B cell (primary cell): ENCODE data around the gene AARS2. TPM values are rescaled to one million over a fixed set of nuclear protein-coding genes. Genes with fewer than 3 reads are reported as not detected.

Experiments used
- ATAC-seq: fragments of 200-7000 bp; cut with Tn5 transposase; one replicate; pipeline ENCODE4 v1.10.0; 2021; ENCODE audit warnings: low read depth, mild to moderate bottlenecking, moderate number of reproducible peaks, moderate library complexity
- CTCF ChIA-PET: fragments of 350-600 bp; sonication (Branson Sonifier 250); formaldehyde crosslinking; loops from one replicate; lab custom pipeline; 2021; ENCODE audit warnings: antibody characterized with exemption, inconsistent platforms; lab: Charles Lee
- POLR2A ChIA-PET: fragments of 350-600 bp; sonication (Branson Sonifier 250); formaldehyde crosslinking; loops from one replicate; lab custom pipeline; 2021; ENCODE audit warnings: antibody characterized with exemption; lab: Charles Lee
- DNase-seq: peaks from one replicate; pipeline ENCODE4 v3.0.0; 2013
- H2AFZ ChIP-seq: 2 replicates; pipeline ENCODE4 v1.6.1; 2012; ENCODE audit warnings: mild to moderate bottlenecking, low read depth, low read length; ENCODE audit not compliant: insufficient read depth, poor library complexity, severe bottlenecking
- H3K27ac ChIP-seq, 2 donors: 1 replicate in 1 of 2; 2 replicates in 1 of 2; pipeline ENCODE4 v1.5.1; 2012 to 2013; ENCODE audit warnings: low read length in 2 of 2, mild to moderate bottlenecking in 2 of 2, moderate library complexity in 1 of 2
- H3K27me3 ChIP-seq, 4 experiments: fragments of 200-600 bp in 1 of 4; sonication (generic) in 1 of 4; replicated peaks in 1 of 4; 1 replicate in 2 of 4; 2 replicates in 2 of 4; pipeline versions ENCODE4 v1.6.1 to v1.7.0; 2013 to 2016; ENCODE audit warnings: low read length in 3 of 4, mild to moderate bottlenecking in 2 of 4, mixed read lengths in 1 of 4, moderate library complexity in 1 of 4; ENCODE audit not compliant: insufficient read depth in 4 of 4, control insufficient read depth in 3 of 4; ENCODE audit errors: control extremely low read depth in 1 of 4
- H3K36me3 ChIP-seq, 2 experiments: replicated peaks in 1 of 2; 1 replicate in 1 of 2; 2 replicates in 1 of 2; pipeline versions ENCODE4 v1.6.1 to v1.7.1; 2013; ENCODE audit warnings: low read length in 1 of 2; ENCODE audit not compliant: insufficient read depth in 2 of 2, control insufficient read depth in 1 of 2; ENCODE audit errors: control extremely low read depth in 1 of 2, extremely low read depth in 1 of 2
- H3K4me1 ChIP-seq, 2 donors: fragments of 200-600 bp in 1 of 2; sonication (generic) in 1 of 2; 1 replicate in 1 of 2; 2 replicates in 1 of 2; pipeline versions ENCODE4 v1.5.1 to v1.6.1; 2013 to 2017; ENCODE audit warnings: low read length in 2 of 2; ENCODE audit not compliant: control insufficient read depth in 2 of 2, insufficient read depth in 2 of 2
- H3K4me2 ChIP-seq: replicated peaks from 2 replicates; pipeline ENCODE3; 2012; ENCODE audit warnings: mild to moderate bottlenecking, low read depth, low read length; ENCODE audit not compliant: poor library complexity, severe bottlenecking
- H3K4me3 ChIP-seq, 5 experiments: fragments of 200-600 bp in 1 of 5; sonication (generic) in 1 of 5; 1 replicate in 3 of 5; 2 replicates in 2 of 5; pipeline versions ENCODE4 v1.5.1 to v1.7.0; 2011 to 2016; ENCODE audit warnings: low read length in 4 of 5, mild to moderate bottlenecking in 4 of 5, low read depth in 2 of 5, control low read depth in 1 of 5, moderate library complexity in 1 of 5; ENCODE audit not compliant: insufficient read depth in 1 of 5; ENCODE audit errors: control extremely low read depth in 1 of 5, extremely low read depth in 1 of 5
- H3K79me2 ChIP-seq: fragments of 200-600 bp; sonication (generic); one replicate; pipeline ENCODE4 v1.6.0; 2016; ENCODE audit warnings: low read length; ENCODE audit not compliant: control insufficient read depth, insufficient read depth
- H3K9ac ChIP-seq: fragments of 200-600 bp; sonication (generic); 2 replicates; pipeline ENCODE4 v1.6.1; 2017; ENCODE audit warnings: mild to moderate bottlenecking, low read length, moderate library complexity
- H3K9me3 ChIP-seq, 3 donors: one replicate each; pipeline versions ENCODE4 v1.6.1 to v1.7.1; 2013; ENCODE audit warnings: low read length in 2 of 3; ENCODE audit not compliant: control insufficient read depth in 2 of 3, insufficient read depth in 1 of 3; ENCODE audit errors: control extremely low read depth in 1 of 3
- H4K20me1 ChIP-seq: 2 replicates; pipeline ENCODE4 v1.6.0; 2012; ENCODE audit warnings: mild to moderate bottlenecking, low read length; ENCODE audit not compliant: insufficient read depth, control insufficient read depth, poor library complexity, severe bottlenecking
- H3K27ac Mint-ChIP-seq: one replicate; pipeline ENCODE4 v1.8.0; 2021; ENCODE audit warnings: mixed read lengths
- H3K27me3 Mint-ChIP-seq: one replicate; pipeline ENCODE4 v1.8.0; 2021; ENCODE audit warnings: mixed read lengths
- H3K4me1 Mint-ChIP-seq: one replicate; pipeline ENCODE4 v1.8.0; 2021; ENCODE audit warnings: mixed read lengths
- H3K4me3 Mint-ChIP-seq: one replicate; pipeline ENCODE4 v1.8.0; 2021; ENCODE audit warnings: mixed read lengths
- H3K9me3 Mint-ChIP-seq: one replicate; pipeline ENCODE4 v1.8.0; 2022; ENCODE audit warnings: mixed read lengths; ENCODE audit not compliant: insufficient read depth
- EZH2 ChIP-seq: IDR thresholded peaks from 2 replicates; pipeline ENCODE4 v1.6.1; 2012; ENCODE audit warnings: borderline replicate concordance, low read depth, mild to moderate bottlenecking, moderate library complexity, low read length; ENCODE audit not compliant: insufficient read depth, poor library complexity, severe bottlenecking
- WGBS: methylation state at CpG from one replicate; pipeline ENCODE4 v1.1.5; 2013; ENCODE audit warnings: missing lambda C conversion rate; ENCODE audit not compliant: insufficient coverage; 5-methylcytosine and 5-hydroxymethylcytosine counted together
- intact Hi-C: fragments of 100-400 bp; cut with micrococcal nuclease; formaldehyde crosslinking; loops from one replicate; pipeline ENCODE4 v1.10.0; 2022
- polyA plus RNA-seq: library from polyadenylated mRNA; depleted of rRNA; stranded (reverse); fragments of >200 nt; gene quantifications from 2 replicates; pipeline ENCODE4 v1.2.3, GENCODE V29; 2012
- total RNA-seq, 2 donors: library from RNA; stranded (reverse); fragments of 120-200 nt in 1 of 2; gene quantifications; 1 replicate in 1 of 2; 2 replicates in 1 of 2; pipeline versions ENCODE4 v1.2.3 to v1.2.4, GENCODE V29; 2013 to 2022
- TF ChIP-seq, protein P1 (sequence below): fragments of 200-600 bp; IDR thresholded peaks from one replicate; pipeline ENCODE4 v1.8.0; 2022; ENCODE audit warnings: antibody characterized with exemption, mild to moderate bottlenecking

AARS2 gene
- total and polyA plus RNA-seq, 2 donors (not counting 1 experiment from before 2014, with no cell fraction given): 11.3 to 21.3 TPM

GRCh38 chr6:44301782-44302564 lies 11.2 kb downstream of the AARS2 start:
- peaks cover 2% of the 10 kb centered on the region for H3K27me3 Mint-ChIP-seq
- intact Hi-C loops: no loop called here
- no peaks in the 10 kb centered on the region for H3K79me2 ChIP-seq
- DNase-seq (no peak), ATAC-seq (no peak)
- CTCF ChIA-PET: interaction anchor here (1.0 to 9.6 kb wide), 2 partner anchors 11 to 34 kb away, joined by 3 to 107 read pairs; partner anchors contain the start of genes AARS2 and TMEM151B
- no peak overlapping the region for H3K4me3 Mint-ChIP-seq
- no peak overlapping the region for H3K4me3 ChIP-seq
- no peak overlapping the region for H3K27ac ChIP-seq
- no peak overlapping the region for H3K27ac Mint-ChIP-seq
- TF ChIP-seq, protein P1, sequence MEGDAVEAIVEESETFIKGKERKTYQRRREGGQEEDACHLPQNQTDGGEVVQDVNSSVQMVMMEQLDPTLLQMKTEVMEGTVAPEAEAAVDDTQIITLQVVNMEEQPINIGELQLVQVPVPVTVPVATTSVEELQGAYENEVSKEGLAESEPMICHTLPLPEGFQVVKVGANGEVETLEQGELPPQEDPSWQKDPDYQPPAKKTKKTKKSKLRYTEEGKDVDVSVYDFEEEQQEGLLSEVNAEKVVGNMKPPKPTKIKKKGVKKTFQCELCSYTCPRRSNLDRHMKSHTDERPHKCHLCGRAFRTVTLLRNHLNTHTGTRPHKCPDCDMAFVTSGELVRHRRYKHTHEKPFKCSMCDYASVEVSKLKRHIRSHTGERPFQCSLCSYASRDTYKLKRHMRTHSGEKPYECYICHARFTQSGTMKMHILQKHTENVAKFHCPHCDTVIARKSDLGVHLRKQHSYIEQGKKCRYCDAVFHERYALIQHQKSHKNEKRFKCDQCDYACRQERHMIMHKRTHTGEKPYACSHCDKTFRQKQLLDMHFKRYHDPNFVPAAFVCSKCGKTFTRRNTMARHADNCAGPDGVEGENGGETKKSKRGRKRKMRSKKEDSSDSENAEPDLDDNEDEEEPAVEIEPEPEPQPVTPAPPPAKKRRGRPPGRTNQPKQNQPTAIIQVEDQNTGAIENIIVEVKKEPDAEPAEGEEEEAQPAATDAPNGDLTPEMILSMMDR: no peak
- TF ChIP-seq EZH2: no peak
- 96% methylated on average over 14 of the region's 14 CpGs for WGBS
- H2AFZ ChIP-seq: no peak overlapping the region
- POLR2A ChIA-PET: no interaction called here
- no peaks in the 10 kb centered on the region for H3K9me3 Mint-ChIP-seq
- H3K4me1 ChIP-seq: peaks cover 10 to 11% of the 10 kb centered on the region in 2 donors
- no peak overlapping the region for H3K4me2 ChIP-seq
- H3K36me3 ChIP-seq: peaks cover 0 to 55% of the 10 kb centered on the region in 2 experiments
- peaks cover 0 to 2% (median 0%) of the 10 kb centered on the region in 3 donors for H3K9me3 ChIP-seq
- H3K4me1 Mint-ChIP-seq: peaks cover 3% of the 10 kb centered on the region
- H3K9ac ChIP-seq: no peak overlapping the region
- H4K20me1 ChIP-seq: peaks cover 6% of the 10 kb centered on the region
- H3K27me3 ChIP-seq: peaks cover 0 to 13% (median 4%) of the 10 kb centered on the region in 4 experiments

DNA sequence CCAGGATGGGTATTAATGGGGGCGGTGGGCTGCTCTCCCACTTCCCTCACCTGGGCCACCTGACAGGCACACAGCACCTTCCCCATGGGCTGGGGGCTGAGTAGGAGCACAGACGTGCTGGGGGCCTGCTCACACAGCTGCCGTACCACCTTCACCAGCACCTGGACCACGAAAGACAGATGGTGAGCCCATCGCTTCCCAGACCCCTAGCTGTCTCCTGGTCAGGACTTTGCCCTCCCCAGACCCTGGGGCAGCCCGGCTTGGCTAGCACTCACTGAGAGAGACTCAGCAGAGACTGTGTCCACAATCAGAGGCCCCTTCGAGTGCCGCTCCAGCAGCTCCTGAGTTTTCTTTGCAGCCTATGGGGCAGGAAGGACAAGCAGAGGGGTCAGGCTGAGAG lies 12.0 kb downstream of the AARS2 start:
- ChIA-PET CTCF (interaction anchor here (9.6 kb wide), 1 partner anchor 33 kb away, joined by 107 read pairs; the partner anchor contains the start of gene TMEM151B), POLR2A (interaction anchor here (1.0 kb wide), 1 partner anchor 32 kb away, joined by 3 read pairs; no protein-coding TSS in a partner anchor)
- Mint-ChIP-seq H3K4me3 (no peak overlapping the region), H3K27ac (no peak overlapping the region), H3K27me3 (peaks cover 11% of the 10 kb centered on the region), H3K4me1 (peaks cover 3% of the 10 kb centered on the region), H3K9me3 (no peaks in the 10 kb centered on the region)
- Histone ChIP-seq H3K4me3 (no peak overlapping the region), H3K4me1 (peaks cover 13 to 18% of the 10 kb centered on the region in 2 donors), H3K27me3 (peaks cover 0 to 22% (median 11%) of the 10 kb centered on the region in 4 experiments), H3K79me2 (no peaks in the 10 kb centered on the region), H3K9ac (no peak overlapping the region), H3K27ac (no peak overlapping the region), H3K36me3 (peaks cover 0 to 53% of the 10 kb centered on the region in 2 experiments), H2AFZ (no peak overlapping the region), H4K20me1 (peaks cover 7% of the 10 kb centered on the region), H3K4me2 (no peak overlapping the region), H3K9me3 (peaks cover 0 to 7% (median 0%) of the 10 kb centered on the region in 3 donors)
- DNase-seq (no peak), ATAC-seq (no peak)
- TF ChIP-seq, protein P1: no peak
- TF ChIP-seq EZH2: no peak
- intact Hi-C loops: no loop called here
- WGBS: 100% methylated on average over 8 of the region's 8 CpGs
